ENCODE results near the gene NUBP2. TPM values are rescaled to one million over a fixed set of nuclear protein-coding genes. Genes with fewer than 3 reads are reported as not detected.

The NUBP2 gene
- total RNA-seq, 1 experiment from 2014 or later: 76.6 TPM

GRCh38 chr16:1754204-1754603 lies 28.6 kb upstream of the NUBP2 start:
- Histone ChIP-seq H3K9me3 (ENCODE audit: low read depth, low read length, poor library complexity, severe bottlenecking) (no peaks in the 10 kb centered on the region), H3K36me3 (ENCODE audit: insufficient read depth, low read length, poor library complexity, severe bottlenecking) (peaks cover 10% of the 10 kb centered on the region), H3K4me3 (ENCODE audit: low read depth, low read length, poor library complexity, severe bottlenecking) (no peak overlapping the region), H3K27ac (ENCODE audit: low read depth, low read length, poor library complexity, severe bottlenecking) (no peak overlapping the region), H3K4me1 (ENCODE audit: insufficient read depth, low read length, poor library complexity, severe bottlenecking) (no peaks in the 10 kb centered on the region), H3K27me3 (replicated peaks; ENCODE audit: insufficient read depth, low read depth, low read length, poor library complexity) (no peaks in the 10 kb centered on the region)
- intact Hi-C loops (cut with micrococcal nuclease; ENCODE audit: unreplicated experiment): no loop called here
- no TSS peak for BruUV-seq (replicated peaks)
- CTCF ChIA-PET: no interaction called here
- TF ChIP-seq EZH2 (IDR thresholded peaks at IDR 0.05; ENCODE audit: borderline replicate concordance, low read depth, low read length, poor library complexity, severe bottlenecking) (no peak), CTCF (conservative IDR thresholded peaks at IDR 0.05; ENCODE audit: low read depth, low read length) (no peak)
- no peak for DNase-seq (ENCODE audit: low spot score)
- POLR2A ChIA-PET (ENCODE audit: low non-redundant PET): no interaction called here

GRCh38 chr16:1757714-1758461 lies 24.9 kb upstream of the NUBP2 start:
- TF ChIP-seq CTCF (conservative IDR thresholded peaks at IDR 0.05; ENCODE audit: low read depth, low read length) (no peak), EZH2 (IDR thresholded peaks at IDR 0.05; ENCODE audit: borderline replicate concordance, low read depth, low read length, poor library complexity, severe bottlenecking) (no peak)
- no peaks in the 10 kb centered on the region for H3K27me3 ChIP-seq (replicated peaks; ENCODE audit: insufficient read depth, low read depth, low read length, poor library complexity)
- peaks cover 8% of the 10 kb centered on the region for H3K36me3 ChIP-seq (ENCODE audit: insufficient read depth, low read length, poor library complexity, severe bottlenecking)
- no peaks in the 10 kb centered on the region for H3K4me1 ChIP-seq (ENCODE audit: insufficient read depth, low read length, poor library complexity, severe bottlenecking)
- H3K27ac ChIP-seq (ENCODE audit: low read depth, low read length, poor library complexity, severe bottlenecking): no peak overlapping the region
- CTCF ChIA-PET: no interaction called here
- POLR2A ChIA-PET (ENCODE audit: low non-redundant PET): no interaction called here
- DNase-seq (ENCODE audit: low spot score): no peak
- no peak overlapping the region for H3K4me3 ChIP-seq (ENCODE audit: low read depth, low read length, poor library complexity, severe bottlenecking)
- no peaks in the 10 kb centered on the region for H3K9me3 ChIP-seq (ENCODE audit: low read depth, low read length, poor library complexity, severe bottlenecking)
- intact Hi-C loops (cut with micrococcal nuclease; ENCODE audit: unreplicated experiment): no loop called here
- BruUV-seq (replicated peaks): no TSS peak

- POLR2A ChIA-PET (ENCODE audit: low non-redundant PET): no interaction called here
- intact Hi-C loops (cut with micrococcal nuclease; ENCODE audit: unreplicated experiment): no loop called here
- CTCF ChIA-PET: no interaction called here
- Histone ChIP-seq H3K4me1 (ENCODE audit: insufficient read depth, low read length, poor library complexity, severe bottlenecking) (no peaks in the 10 kb centered on the region), H3K27me3 (replicated peaks; ENCODE audit: insufficient read depth, low read depth, low read length, poor library complexity) (no peaks in the 10 kb centered on the region), H3K36me3 (ENCODE audit: insufficient read depth, low read length, poor library complexity, severe bottlenecking) (peaks cover 8% of the 10 kb centered on the region), H3K9me3 (ENCODE audit: low read depth, low read length, poor library complexity, severe bottlenecking) (no peaks in the 10 kb centered on the region), H3K27ac (ENCODE audit: low read depth, low read length, poor library complexity, severe bottlenecking) (no peak overlapping the region), H3K4me3 (ENCODE audit: low read depth, low read length, poor library complexity, severe bottlenecking) (no peak overlapping the region)
- TF ChIP-seq EZH2 (IDR thresholded peaks at IDR 0.05; ENCODE audit: borderline replicate concordance, low read depth, low read length, poor library complexity, severe bottlenecking) (no peak), CTCF (conservative IDR thresholded peaks at IDR 0.05; ENCODE audit: low read depth, low read length) (no peak)
- DNase-seq (ENCODE audit: low spot score): no peak
- BruUV-seq (replicated peaks): no TSS peak
These were observed 23.8 kb upstream of the NUBP2 start for GRCh38 chr16:1758923-1759322.
